AG09309 (cell line): ENCODE measurements around the gene RPL18A.

Source experiments
- DNase-seq: peaks from one replicate; pipeline ENCODE4 v3.0.0-alpha.2; 2010; ENCODE audit warnings: low read depth
- H3K4me3 ChIP-seq: 2 replicates; pipeline ENCODE4 v1.5.1; 2011; ENCODE audit warnings: mild to moderate bottlenecking, low read depth, low read length, moderate library complexity; ENCODE audit not compliant: control insufficient read depth
- TF ChIP-seq, protein P1 (sequence below): IDR thresholded peaks from 2 replicates; pipeline ENCODE4 v1.5.1; 2011; ENCODE audit warnings: mild to moderate bottlenecking, low read depth, low read length, inconsistent platforms; ENCODE audit not compliant: insufficient read depth, control insufficient read depth; ENCODE audit errors: missing control alignments

RPL18A gene

DNA sequence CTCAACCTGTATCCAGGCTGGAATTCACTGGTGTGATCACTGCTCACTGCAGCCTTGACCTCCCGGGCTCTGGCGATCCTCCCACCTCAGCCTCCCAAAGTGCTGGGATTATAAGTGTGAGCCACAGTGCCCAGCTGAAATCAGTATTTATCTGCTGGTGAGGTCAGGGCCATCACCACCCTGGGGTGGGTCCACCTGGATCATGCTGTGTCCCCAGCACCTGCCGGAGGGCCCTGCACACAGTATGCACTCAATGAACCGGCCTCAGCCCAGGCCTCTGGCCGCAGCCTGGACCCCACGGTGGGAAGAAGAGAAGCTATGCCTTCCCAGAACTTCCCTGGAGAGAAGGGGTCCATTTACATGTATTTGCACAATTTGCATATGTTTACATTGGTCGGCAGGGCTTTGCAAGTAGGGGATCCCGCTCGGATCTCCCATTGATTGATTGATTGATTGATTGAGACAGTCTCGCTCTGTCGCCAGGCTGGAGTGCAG lies 9.5 kb downstream of the RPL18A start:
- no peak overlapping the region for H3K4me3 ChIP-seq
- DNase-seq, result no peak
- TF ChIP-seq, protein P1, sequence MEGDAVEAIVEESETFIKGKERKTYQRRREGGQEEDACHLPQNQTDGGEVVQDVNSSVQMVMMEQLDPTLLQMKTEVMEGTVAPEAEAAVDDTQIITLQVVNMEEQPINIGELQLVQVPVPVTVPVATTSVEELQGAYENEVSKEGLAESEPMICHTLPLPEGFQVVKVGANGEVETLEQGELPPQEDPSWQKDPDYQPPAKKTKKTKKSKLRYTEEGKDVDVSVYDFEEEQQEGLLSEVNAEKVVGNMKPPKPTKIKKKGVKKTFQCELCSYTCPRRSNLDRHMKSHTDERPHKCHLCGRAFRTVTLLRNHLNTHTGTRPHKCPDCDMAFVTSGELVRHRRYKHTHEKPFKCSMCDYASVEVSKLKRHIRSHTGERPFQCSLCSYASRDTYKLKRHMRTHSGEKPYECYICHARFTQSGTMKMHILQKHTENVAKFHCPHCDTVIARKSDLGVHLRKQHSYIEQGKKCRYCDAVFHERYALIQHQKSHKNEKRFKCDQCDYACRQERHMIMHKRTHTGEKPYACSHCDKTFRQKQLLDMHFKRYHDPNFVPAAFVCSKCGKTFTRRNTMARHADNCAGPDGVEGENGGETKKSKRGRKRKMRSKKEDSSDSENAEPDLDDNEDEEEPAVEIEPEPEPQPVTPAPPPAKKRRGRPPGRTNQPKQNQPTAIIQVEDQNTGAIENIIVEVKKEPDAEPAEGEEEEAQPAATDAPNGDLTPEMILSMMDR, result no peak

DNA sequence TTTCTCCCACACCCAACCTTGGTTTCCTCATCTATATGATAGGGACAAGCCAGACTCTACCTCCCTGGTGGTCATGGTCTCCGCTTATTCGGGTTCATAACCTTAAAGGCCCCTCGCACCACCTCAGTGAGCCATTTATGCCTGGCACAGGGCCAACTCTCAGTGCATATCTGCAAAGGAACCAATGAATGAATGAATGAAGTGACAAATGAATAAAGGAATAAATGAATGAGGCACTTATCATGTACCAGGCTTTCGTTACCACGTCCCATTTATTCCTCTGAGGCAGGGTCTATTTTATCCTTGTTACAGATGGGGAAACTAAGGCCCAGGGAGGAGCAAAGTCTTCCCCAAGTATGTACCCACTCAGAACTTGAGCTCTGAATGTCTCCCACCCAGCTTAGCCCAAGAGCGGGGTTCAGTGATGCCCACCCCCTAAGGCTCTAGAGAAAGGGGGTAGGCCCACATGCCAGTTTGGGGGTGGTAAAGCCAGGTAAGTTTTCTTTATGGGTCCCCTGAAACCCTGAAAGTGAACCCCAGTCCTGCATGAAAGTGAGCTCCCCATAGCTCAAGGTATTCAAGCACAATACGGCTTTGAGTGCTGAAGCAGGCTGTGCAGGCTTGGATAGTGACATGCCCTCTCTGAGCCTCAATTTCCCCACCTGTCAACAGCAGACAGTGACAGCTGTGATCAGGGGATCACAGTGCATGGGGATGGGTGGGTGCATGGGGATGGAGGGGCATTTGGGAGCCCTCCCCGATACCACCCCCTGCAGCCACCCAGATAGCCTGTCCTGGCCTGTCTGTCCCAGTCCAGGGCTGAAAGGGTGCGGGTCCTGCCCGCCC lies 11.5 kb downstream of the RPL18A start:
- no peak overlapping the region for H3K4me3 ChIP-seq
- DNase-seq, result no peak
- TF ChIP-seq, protein P1, result no peak

DNA sequence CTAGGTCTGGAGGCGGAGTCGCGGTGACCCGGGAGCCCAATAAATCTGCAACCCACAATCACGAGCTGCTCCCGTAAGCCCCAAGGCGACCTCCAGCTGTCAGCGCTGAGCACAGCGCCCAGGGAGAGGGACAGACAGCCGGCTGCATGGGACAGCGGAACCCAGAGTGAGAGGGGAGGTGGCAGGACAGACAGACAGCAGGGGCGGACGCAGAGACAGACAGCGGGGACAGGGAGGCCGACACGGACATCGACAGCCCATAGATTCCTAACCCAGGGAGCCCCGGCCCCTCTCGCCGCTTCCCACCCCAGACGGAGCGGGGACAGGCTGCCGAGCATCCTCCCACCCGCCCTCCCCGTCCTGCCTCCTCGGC lies 12.2 kb downstream of the RPL18A start, which contains the start of gene SLC5A5:
TSS of gene SLC5A5 (plus strand) at position 68 of the 373 bp plus-strand sequence. CDS start 375 bp downstream, outside the sequence.
- TF ChIP-seq, protein P1, result no peak
- H3K4me3 ChIP-seq, result no peak within 1 kb of the TSS
- DNase-seq, result no peak

DNA sequence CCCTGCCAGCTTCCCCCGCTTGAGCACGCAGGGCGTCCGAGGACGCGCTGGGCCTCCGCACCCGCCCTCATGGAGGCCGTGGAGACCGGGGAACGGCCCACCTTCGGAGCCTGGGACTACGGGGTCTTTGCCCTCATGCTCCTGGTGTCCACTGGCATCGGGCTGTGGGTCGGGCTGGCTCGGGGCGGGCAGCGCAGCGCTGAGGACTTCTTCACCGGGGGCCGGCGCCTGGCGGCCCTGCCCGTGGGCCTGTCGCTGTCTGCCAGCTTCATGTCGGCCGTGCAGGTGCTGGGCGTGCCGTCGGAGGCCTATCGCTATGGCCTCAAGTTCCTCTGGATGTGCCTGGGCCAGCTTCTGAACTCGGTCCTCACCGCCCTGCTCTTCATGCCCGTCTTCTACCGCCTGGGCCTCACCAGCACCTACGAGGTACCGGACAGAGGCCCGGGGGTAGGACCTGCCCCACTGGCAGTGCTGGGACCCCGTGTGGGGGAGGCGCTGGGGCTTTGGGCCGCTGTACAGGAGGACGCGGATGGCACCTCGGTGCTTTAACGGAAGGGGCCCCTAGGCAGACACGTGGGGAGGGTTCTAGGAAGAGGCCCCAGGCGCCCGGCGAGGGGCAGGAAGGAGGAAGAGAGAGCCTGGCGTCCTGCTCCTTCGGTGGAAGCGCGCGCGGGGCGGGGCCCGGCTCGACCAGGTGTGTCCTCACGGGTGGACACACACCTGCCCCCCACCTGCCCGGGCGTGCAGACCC lies 12.7 kb downstream of the RPL18A start:
- no peak for DNase-seq
- no peak overlapping the region for H3K4me3 ChIP-seq
- TF ChIP-seq, protein P1, result no peak

DNA sequence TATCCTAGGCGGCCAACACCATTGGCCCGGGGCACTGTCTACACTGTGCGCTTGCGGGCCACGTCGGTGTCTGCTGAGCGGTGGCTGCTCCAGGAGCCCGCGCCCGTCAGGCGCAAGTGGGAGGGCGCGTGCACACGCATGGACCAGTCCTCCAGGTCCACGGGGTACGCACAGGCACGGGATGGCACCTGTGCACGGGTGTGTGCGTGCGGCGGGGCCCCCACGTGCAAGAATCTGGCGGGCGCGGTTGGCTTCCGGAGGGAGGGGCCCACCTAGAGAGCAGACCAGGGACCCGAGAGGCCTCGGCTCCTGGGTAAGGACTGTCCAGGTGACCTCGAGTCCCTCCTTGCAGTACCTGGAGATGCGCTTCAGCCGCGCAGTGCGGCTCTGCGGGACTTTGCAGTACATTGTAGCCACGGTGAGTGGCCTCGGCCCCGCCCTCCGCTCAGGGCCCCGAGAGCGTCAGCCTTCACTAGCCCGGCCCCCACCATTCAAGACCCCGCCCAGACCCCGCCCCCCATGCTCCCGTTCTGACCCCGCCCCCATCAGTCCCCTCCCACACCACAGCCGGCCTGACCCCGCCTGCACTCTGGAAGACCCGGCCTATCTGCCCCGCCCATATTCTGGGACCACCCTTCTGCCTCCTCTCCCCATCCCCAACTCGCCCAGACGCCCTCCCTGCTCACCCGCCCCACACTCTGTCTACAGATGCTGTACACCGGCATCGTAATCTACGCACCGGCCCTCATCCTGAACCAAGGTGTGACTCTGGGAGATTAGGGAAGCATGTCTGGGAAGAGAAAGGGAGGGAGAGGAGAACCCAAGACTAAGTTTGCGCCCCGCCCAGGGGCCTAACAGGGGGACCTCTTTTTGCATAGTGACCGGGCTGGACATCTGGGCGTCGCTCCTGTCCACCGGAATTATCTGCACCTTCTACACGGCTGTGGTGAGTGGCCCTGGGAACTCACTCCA lies 14.4 kb downstream of the RPL18A start:
- H3K4me3 ChIP-seq, result no peak overlapping the region
- DNase-seq, result no peak
- TF ChIP-seq, protein P1, result no peak

DNA sequence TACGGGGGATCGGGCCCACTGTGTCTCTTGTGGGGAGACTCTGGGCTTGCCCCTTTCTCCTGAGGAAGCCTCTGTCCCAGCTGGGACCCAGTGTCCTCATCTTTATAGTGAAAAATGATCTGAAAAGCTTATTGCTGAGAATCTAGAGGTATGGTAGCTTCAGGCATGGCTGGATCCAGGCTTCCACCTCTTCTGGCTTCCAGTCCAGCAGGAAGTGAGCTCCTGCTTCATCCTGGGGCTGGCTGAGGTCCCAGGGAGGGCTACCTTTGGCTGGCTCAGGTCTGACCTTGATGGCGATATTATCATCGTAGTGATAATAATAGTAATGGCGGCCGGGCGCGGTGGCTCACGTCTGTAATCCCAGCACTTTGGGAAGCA lies 15.0 kb downstream of the RPL18A start:
- no peak overlapping the region for H3K4me3 ChIP-seq
- no peak for DNase-seq
- TF ChIP-seq, protein P1, result no peak
